GM12874 (cell line): Measurements from ENCODE around the gene EPHA3.

Experiments
- CTCF ChIP-seq: IDR thresholded peaks from 2 replicates; pipeline ENCODE4 v1.5.1; 2011; ENCODE audit warnings: low read depth, mild to moderate bottlenecking, control low read depth, low read length, moderate library complexity; ENCODE audit not compliant: insufficient read depth

The EPHA3 gene

GRCh38 chr3:89419647-89420241 lies 312.3 kb downstream of the EPHA3 start:
- TF ChIP-seq CTCF, result no peak

DNA sequence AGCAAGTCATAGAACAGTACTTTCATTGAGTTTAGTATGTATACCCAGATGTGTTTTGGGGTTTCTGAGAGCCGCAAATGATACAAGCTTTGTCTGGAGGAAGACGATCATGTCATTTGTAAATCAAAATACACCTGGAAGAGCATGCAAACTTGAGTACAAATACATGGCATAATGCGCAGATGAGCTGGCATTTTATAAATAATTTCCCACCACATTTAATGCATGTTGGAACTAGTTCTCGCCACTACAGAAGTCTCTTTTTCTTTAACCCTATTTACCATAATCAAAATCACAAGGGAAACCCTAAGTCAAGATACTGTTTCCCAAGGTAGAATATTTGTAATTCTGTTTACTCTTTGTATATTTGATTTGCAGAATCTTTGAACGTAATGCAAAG lies 318.6 kb downstream of the EPHA3 start:
- TF ChIP-seq CTCF, result no peak

- no peak for TF ChIP-seq CTCF
Observed at GRCh38 chr3:89434621-89435380, 327.4 kb downstream of the EPHA3 start.

- TF ChIP-seq CTCF, result no peak
Observed at GRCh38 chr3:89436846-89437245, 329.4 kb downstream of the EPHA3 start.

GRCh38 chr3:89440386-89440785 lies 333.0 kb downstream of the EPHA3 start:
- no peak for TF ChIP-seq CTCF

DNA sequence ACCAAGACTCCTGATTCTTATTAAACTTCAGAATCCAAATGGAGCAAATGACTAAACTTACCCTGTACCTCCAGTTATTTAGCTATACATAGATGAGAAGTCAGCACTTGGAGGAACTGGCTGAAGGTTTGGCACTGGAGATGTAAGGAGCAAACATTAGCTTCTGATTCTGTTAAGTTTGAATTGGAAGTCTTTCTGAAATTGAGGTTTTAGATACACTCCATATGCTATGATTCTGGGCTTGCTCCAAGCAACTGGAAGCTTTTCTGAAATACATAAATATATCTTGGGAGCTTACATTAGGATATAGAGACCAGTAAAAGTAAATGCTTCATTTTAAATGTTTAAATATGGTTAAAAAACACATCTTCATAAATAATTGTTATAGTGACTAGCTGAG lies 333.7 kb downstream of the EPHA3 start:
- TF ChIP-seq CTCF, result no peak

DNA sequence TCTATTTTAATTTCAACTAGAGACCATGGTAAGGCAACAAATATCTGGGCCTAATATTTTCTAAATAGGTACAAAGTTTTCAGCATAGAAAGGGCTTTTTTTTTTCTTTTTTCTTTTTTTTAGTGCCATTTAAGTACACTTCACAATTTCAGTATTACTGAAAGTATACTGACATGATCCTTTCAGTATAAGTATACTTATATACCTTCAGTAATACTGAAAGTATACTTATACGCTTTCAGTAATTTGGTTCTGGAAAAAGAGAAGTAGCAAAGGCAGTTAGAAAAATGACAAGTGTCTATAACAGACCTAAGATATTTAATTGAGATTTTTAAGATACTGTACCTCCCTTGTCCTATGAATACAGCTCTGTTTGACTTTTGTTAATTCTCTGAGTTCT lies 339.2 kb downstream of the EPHA3 start:
- TF ChIP-seq CTCF, result no peak
